IPS-15b (cell line): ENCODE results near the gene CRYGB.

Source experiments
- H3K27me3 ChIP-seq: one replicate; pipeline ENCODE4 v1.6.1; 2013; ENCODE audit warnings: low read length; ENCODE audit not compliant: control insufficient read depth, insufficient read depth
- H3K36me3 ChIP-seq: one replicate; pipeline ENCODE4 v1.6.1; 2013; ENCODE audit warnings: low read length; ENCODE audit not compliant: control insufficient read depth, insufficient read depth
- H3K4me1 ChIP-seq: one replicate; pipeline ENCODE4 v1.6.1; 2013; ENCODE audit warnings: mild to moderate bottlenecking, low read length; ENCODE audit not compliant: control insufficient read depth, insufficient read depth
- H3K4me3 ChIP-seq: one replicate; pipeline ENCODE4 v1.5.1; 2013; ENCODE audit warnings: low read depth, low read length
- H3K9ac ChIP-seq: one replicate; pipeline ENCODE4 v1.6.1; 2013; ENCODE audit warnings: low read depth, mild to moderate bottlenecking, low read length
- H3K9me3 ChIP-seq: one replicate; pipeline ENCODE4 v1.6.1; 2013; ENCODE audit warnings: mild to moderate bottlenecking, low read length; ENCODE audit not compliant: control insufficient read depth, insufficient read depth

CRYGB gene

DNA sequence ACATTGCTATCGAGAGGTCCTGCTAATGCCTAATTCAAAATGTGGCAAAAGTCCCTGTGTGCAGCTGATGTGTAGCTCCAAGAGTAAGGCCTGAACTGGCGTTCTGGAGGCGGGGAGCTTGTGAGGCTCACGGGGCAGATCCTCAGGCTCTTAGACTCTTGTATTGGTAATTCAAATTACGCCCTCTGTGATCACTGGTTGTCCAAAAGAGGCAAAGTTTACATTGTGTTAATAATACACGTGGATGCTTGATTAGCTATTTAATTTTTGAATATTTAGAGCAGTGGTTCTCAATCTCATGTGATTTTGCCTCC is 29.8 kb upstream of the CRYGB start:
- Histone ChIP-seq H3K27me3 (no peaks in the 10 kb centered on the region), H3K4me3 (no peak overlapping the region), H3K9me3 (no peaks in the 10 kb centered on the region), H3K4me1 (peaks cover 2% of the 10 kb centered on the region), H3K9ac (no peak overlapping the region), H3K36me3 (no peaks in the 10 kb centered on the region)

DNA sequence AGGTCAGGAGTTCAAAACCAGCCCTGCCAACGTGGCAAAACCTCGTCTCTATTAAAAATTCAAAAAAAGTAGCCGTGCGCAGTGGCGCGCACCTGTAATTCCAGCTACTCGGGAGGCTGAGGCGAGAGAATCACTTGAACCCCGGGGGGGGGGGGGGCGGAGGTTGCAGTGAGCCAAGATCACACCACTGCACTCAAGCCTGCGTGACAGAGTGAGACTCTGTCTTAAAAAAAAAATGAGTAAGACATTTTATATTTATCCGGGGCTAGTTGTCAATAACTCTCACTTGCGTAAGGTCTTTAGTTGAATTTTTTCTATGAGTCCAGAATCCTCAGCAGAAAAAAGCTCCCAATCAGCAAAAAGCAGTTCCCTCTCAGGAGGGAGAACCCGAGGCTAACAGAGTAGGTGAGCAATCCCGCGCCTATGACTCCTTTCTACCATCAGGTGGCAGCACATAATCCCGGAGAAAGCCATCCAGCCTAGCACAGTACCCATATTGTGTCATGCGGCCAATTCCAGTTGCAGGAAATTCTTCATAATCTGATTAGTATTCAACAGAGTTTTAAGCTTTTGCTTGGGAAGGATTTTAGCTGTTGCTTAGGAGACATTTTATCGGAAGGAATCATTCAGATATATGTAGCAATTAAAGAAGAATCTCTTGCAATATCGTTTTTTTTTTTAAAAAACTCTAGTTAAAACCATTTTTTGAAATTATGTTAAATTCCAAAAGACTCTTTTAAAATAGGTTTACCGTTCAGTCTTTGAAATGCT is 29.3 kb upstream of the CRYGB start:
- Histone ChIP-seq H3K27me3 (no peaks in the 10 kb centered on the region), H3K9ac (no peak overlapping the region), H3K9me3 (no peaks in the 10 kb centered on the region), H3K36me3 (no peaks in the 10 kb centered on the region), H3K4me1 (peaks cover 2% of the 10 kb centered on the region), H3K4me3 (no peak overlapping the region)

DNA sequence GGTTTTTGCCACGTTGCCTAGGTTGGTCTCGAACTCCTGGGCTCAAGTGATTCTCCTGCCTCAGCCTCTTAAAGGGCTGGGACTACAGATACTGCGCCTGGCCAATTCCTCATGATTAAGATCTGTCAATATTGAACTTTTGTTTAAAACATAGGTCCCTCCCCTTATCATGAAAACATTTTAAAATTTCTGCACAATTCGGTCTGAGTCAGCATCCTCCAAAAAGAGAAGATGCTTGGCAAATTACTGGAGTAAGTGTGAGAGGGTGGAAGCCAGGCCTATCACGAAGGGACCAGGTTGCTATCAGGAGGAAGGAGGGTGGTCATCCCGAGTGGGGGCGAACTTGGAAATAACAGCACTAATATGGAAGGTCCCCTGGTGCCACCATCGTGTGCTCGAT is 28.2 kb upstream of the CRYGB start:
- Histone ChIP-seq H3K4me1 (peaks cover 2% of the 10 kb centered on the region), H3K9ac (no peak overlapping the region), H3K27me3 (no peaks in the 10 kb centered on the region), H3K4me3 (no peak overlapping the region), H3K9me3 (no peaks in the 10 kb centered on the region), H3K36me3 (no peaks in the 10 kb centered on the region)

DNA sequence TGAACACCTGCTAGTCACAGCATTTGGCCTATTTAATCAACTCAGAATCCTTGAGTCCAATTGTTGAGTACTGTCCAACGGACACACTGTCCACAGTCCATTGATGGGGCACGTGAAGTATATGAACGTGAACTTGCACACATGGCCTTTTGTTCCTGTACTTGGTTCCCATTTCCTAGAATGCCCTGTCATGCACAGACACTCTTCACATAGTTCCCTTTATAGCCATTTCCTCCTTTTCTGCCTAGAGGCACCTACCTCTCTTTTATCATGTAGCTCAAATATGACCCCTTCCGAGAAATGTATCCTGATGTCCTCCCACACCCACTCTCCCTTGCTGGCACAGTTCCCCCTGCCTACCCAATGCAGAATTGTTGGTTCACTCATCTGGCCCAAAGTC is 26.2 kb upstream of the CRYGB start:
- no peaks in the 10 kb centered on the region for H3K4me1 ChIP-seq

DNA sequence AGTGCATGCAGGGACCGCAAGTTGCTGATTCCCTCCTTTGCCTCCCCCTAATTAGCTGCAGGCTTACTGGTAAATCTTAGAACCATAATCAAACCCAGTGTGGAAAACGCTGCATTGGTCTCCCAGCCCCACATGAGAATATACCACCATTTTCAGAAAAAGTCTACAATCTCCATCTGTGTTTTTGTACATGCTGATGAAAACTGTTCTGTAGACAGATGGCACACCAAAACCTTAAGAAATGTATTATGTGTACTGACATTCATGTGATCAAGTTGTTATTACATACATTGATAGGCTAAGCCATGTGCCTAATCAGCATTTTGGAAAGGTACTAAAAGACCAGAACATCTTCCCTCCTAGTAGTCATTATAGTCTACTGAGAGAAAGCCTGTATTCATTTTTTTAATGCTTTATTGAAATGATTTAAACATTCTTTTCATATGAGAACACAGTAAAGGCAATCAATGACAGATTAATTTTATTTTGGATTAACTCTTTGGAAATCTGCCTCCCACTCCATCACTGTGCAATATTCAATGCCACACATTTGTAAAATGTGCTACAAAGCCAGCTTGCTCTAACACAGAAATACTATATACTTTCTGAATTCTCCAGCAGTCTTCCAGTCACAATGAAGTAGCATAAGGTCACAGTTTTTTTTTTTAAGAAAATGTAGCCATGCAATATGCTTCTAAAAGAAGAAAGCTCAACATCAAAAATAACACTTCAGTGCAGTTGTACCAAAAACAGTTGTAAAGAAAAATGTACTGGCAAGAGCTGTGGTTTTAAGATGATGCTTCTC is 19.2 kb upstream of the CRYGB start:
- Histone ChIP-seq H3K9ac (no peak overlapping the region), H3K27me3 (no peaks in the 10 kb centered on the region), H3K4me1 (no peaks in the 10 kb centered on the region), H3K36me3 (no peaks in the 10 kb centered on the region), H3K9me3 (no peaks in the 10 kb centered on the region), H3K4me3 (no peak overlapping the region)

More for the DNA sequence above, 26.2 kb upstream of the CRYGB start:
- no peak overlapping the region for H3K4me3 ChIP-seq
- H3K9me3 ChIP-seq: no peaks in the 10 kb centered on the region
- H3K27me3 ChIP-seq: no peaks in the 10 kb centered on the region
- no peaks in the 10 kb centered on the region for H3K36me3 ChIP-seq
- no peak overlapping the region for H3K9ac ChIP-seq

DNA sequence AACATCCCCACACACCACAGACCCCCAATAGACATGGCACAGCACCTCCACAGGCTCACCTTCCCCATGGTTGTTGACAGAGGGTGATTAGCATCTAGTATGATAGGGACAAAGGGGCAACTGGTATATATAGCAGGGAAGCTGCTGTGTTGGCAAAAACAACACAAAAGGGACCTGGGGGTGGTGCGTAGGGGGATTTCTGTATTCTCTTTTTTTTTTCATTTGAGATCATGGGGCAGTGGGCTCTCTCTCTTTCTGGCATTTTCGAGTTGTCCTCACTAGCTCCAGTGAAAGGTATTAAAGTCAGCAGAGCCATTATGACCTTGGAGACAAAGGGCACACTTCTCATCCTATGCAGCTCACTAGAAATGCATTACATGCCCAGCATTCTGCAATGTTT is 17.5 kb upstream of the CRYGB start, which contains the start of gene CRYGA:
TSS of gene CRYGA (minus strand) at position 101 of the 400 bp plus-strand sequence. CDS start at position 68, 33 bp downstream.
- Histone ChIP-seq H3K4me3 (no peak within 1 kb of the TSS), H3K36me3 (no peaks in the 10 kb centered on the region), H3K27me3 (no peaks in the 10 kb centered on the region), H3K9me3 (no peaks in the 10 kb centered on the region), H3K9ac (no peak within 1 kb of the TSS), H3K4me1 (no peaks in the 10 kb centered on the region)

DNA sequence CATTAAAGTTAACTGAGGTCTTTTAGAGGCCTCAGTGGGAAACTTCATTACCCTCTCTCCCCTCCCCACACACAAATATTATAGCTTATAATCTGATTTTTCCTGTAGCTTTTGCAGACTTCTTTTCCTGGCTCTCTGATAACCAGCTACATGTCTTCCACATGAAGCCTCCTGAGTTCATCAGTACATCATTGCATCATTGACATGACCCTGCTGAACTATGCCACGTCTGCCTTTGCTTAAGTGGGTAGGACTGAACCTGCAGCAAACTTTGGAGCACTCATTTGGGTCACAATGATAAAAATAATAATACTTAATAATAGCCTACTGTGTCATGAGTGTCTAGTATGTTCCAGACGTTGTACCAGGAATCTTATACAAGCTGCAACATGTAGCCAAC is 10.5 kb upstream of the CRYGB start:
- no peak overlapping the region for H3K9ac ChIP-seq
- H3K4me1 ChIP-seq: no peaks in the 10 kb centered on the region
- H3K36me3 ChIP-seq: no peaks in the 10 kb centered on the region
- H3K9me3 ChIP-seq: no peaks in the 10 kb centered on the region
- H3K4me3 ChIP-seq: no peak overlapping the region
- H3K27me3 ChIP-seq: no peaks in the 10 kb centered on the region

DNA sequence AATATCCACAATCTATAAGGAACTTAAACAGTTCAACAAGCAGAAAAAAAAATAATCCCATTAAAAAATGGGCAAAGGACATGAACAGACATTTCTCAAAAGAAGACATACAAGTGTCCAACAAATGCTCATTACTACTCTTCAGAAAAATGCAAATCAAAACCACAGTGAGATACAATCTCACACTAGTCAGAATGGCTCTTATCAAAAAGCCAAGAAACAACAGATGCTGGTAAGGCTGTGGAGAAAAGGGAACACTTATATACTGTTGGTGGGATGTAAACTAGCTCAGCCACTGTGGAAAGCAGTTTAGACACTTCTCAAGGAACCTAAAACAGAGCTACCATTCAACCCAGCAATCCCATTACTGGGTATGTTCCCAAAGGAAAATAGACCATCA is 7.2 kb upstream of the CRYGB start:
- H3K36me3 ChIP-seq: no peaks in the 10 kb centered on the region
- H3K27me3 ChIP-seq: no peaks in the 10 kb centered on the region
- H3K4me3 ChIP-seq: no peak overlapping the region
- H3K9ac ChIP-seq: no peak overlapping the region
- no peaks in the 10 kb centered on the region for H3K4me1 ChIP-seq
- no peaks in the 10 kb centered on the region for H3K9me3 ChIP-seq

DNA sequence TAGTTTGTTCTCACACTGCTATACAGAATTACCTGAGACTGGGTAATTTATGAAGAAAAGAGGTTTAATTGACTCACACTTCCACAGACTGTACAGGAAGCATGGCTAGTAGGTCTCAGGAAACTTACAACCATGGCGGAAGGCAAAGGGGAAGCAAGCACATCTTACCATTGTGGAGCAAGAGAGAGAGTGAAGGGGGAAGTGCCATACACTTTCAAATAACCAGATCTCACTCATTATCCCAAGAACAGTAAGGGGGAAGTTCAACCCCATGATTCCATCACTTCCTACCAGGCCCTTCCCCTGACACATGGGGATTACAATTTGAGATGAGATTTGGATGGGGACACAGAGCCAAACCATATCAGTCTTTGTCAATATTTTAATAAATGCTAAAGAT is 5.0 kb upstream of the CRYGB start:
- no peaks in the 10 kb centered on the region for H3K4me1 ChIP-seq
- no peaks in the 10 kb centered on the region for H3K9me3 ChIP-seq
- no peak overlapping the region for H3K4me3 ChIP-seq
- no peaks in the 10 kb centered on the region for H3K36me3 ChIP-seq
- H3K9ac ChIP-seq: no peak overlapping the region
- no peaks in the 10 kb centered on the region for H3K27me3 ChIP-seq

DNA sequence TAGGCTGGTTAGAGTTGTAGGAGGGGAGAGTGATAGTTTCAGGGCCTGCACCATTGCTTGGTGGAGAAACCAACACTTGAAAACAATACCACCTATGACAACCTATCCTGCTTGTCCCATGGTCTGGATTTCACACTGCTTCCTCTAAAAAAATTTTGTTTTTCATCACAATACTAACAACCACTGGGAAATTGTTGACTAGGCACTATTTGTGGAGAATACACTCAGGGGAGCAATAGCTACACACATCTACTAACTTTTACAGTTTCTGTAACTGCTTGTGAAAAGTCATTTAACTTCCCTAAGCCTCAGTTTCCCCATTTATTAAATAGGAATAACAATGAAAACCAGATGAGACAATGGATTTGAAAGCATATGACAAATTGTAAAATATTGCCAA is 4.1 kb upstream of the CRYGB start:
- no peaks in the 10 kb centered on the region for H3K4me1 ChIP-seq

DNA sequence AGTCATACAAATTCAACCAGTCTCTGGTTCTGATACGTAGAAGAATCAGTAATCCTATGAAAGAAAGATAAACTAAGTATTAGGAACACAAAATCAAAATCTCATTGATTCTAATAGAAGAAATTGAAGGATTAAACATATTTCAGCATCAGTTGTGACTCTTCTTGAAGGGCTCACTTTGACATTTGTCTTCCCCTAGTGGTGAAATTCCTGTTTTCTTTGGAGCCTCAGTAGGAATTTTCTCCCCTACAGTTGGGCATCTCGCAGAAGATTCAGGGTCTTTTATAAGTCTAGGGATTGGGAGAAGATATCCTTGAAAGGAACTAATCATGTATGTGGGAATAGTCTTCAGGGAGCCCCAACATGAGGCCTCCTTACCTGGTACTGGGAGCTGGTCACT is 2.8 kb upstream of the CRYGB start:
- Histone ChIP-seq H3K9ac (no peak overlapping the region), H3K4me1 (no peaks in the 10 kb centered on the region), H3K9me3 (no peaks in the 10 kb centered on the region), H3K4me3 (no peak overlapping the region), H3K27me3 (no peaks in the 10 kb centered on the region), H3K36me3 (no peaks in the 10 kb centered on the region)

More for the DNA sequence above, 4.1 kb upstream of the CRYGB start:
- H3K4me3 ChIP-seq: no peak overlapping the region
- no peaks in the 10 kb centered on the region for H3K27me3 ChIP-seq
- H3K36me3 ChIP-seq: no peaks in the 10 kb centered on the region
- no peaks in the 10 kb centered on the region for H3K9me3 ChIP-seq
- no peak overlapping the region for H3K9ac ChIP-seq

DNA sequence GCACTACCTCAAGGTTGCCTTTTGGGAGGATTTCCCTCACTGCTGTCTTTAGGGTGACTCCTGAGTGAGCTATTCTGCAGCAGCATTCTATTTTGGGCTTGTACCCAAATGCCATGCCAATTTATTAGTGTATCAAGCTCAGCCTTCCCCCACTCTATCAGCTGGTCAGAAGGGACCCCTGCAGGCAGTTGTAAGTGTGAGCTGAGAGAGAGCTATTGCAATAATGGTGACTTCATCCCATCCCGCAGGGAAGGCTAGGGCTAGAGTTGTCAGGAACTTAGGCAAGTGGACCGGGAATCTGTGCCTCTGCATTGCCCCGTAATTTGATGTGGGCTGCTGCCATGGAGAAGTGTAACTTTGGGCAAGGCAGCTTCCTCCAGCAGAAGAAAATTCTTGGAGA is 1.8 kb upstream of the CRYGB start:
- H3K27me3 ChIP-seq: no peaks in the 10 kb centered on the region
- no peak overlapping the region for H3K9ac ChIP-seq
- no peaks in the 10 kb centered on the region for H3K36me3 ChIP-seq
- H3K4me1 ChIP-seq: no peaks in the 10 kb centered on the region
- H3K9me3 ChIP-seq: no peaks in the 10 kb centered on the region
- no peak overlapping the region for H3K4me3 ChIP-seq
